DOHH2 (cell line): ENCODE results near the gene PDE8A.

ENCODE experiments used
- H3F3A ChIP-seq: fragments of 200-600 bp; sonication (generic), shearing (Covaris generic); 2 replicates; pipeline ENCODE4 v1.6.0; 2016; ENCODE audit warnings: antibody characterized with exemption, mild to moderate bottlenecking; ENCODE audit not compliant: control insufficient read depth, insufficient read depth
- H3K27ac ChIP-seq: fragments of 200-600 bp; sonication (generic); 2 replicates; pipeline ENCODE4 v1.5.1; 2014; ENCODE audit warnings: low read depth, mild to moderate bottlenecking, low read length, moderate library complexity
- H3K27me3 ChIP-seq: fragments of 200-600 bp; sonication (generic); 2 replicates; pipeline ENCODE4 v1.6.1; 2014; ENCODE audit warnings: mild to moderate bottlenecking, low read length, mixed read lengths; ENCODE audit not compliant: control insufficient read depth
- H3K36me3 ChIP-seq: fragments of 200-600 bp; sonication (generic); 2 replicates; pipeline ENCODE4 v1.6.1; 2014; ENCODE audit warnings: mild to moderate bottlenecking, low read length, moderate library complexity, mixed read lengths; ENCODE audit not compliant: control insufficient read depth
- H3K4me1 ChIP-seq: fragments of 200-600 bp; sonication (generic); 2 replicates; pipeline ENCODE4 v1.6.1; 2014; ENCODE audit warnings: mild to moderate bottlenecking, low read length, mixed read lengths; ENCODE audit not compliant: control insufficient read depth
- H3K4me2 ChIP-seq: fragments of 200-600 bp; sonication (generic); 2 replicates; pipeline ENCODE4 v1.6.0; 2014; ENCODE audit warnings: mild to moderate bottlenecking, low read length, moderate library complexity
- H3K4me3 ChIP-seq: fragments of 200-600 bp; sonication (generic); 2 replicates; pipeline ENCODE4 v1.5.1; 2014; ENCODE audit warnings: mild to moderate bottlenecking, low read length, mixed read lengths
- H3K79me2 ChIP-seq: fragments of 200-600 bp; sonication (generic); 2 replicates; pipeline ENCODE4 v1.6.1; 2014; ENCODE audit warnings: mild to moderate bottlenecking, low read length, mixed read lengths; ENCODE audit not compliant: control insufficient read depth
- H3K9me2 ChIP-seq: fragments of 200-600 bp; sonication (generic); replicated peaks from 2 replicates; pipeline ENCODE4 v1.6.1; 2014; ENCODE audit warnings: mild to moderate bottlenecking, low read length, mixed read lengths; ENCODE audit not compliant: control insufficient read depth
- H3K9me3 ChIP-seq: fragments of 200-600 bp; sonication (generic); 2 replicates; pipeline ENCODE4 v1.6.1; 2014; ENCODE audit warnings: antibody characterized with exemption, low read length, mixed read lengths; ENCODE audit not compliant: control insufficient read depth, insufficient read depth
- H4K20me1 ChIP-seq: fragments of 200-600 bp; sonication (generic); 2 replicates; pipeline ENCODE4 v1.6.0; 2014; ENCODE audit warnings: low read depth, mild to moderate bottlenecking, antibody characterized with exemption, low read length, moderate library complexity; ENCODE audit not compliant: control insufficient read depth, insufficient read depth
- EZH2phosphoT487 ChIP-seq: fragments of 200-600 bp; sonication (generic); IDR thresholded peaks from 2 replicates; pipeline ENCODE4 v1.6.1; 2017; ENCODE audit warnings: borderline replicate concordance, mild to moderate bottlenecking, antibody characterized with exemption, low read length, moderate library complexity, mixed read lengths
- TF ChIP-seq, protein P1 (sequence below): fragments of 200-600 bp; sonication (generic); IDR thresholded peaks from one replicate; pipeline ENCODE4 v1.5.1; 2014; ENCODE audit warnings: antibody characterized with exemption, mild to moderate bottlenecking, low read depth, low read length; ENCODE audit not compliant: poor library complexity, severe bottlenecking

PDE8A gene

DNA sequence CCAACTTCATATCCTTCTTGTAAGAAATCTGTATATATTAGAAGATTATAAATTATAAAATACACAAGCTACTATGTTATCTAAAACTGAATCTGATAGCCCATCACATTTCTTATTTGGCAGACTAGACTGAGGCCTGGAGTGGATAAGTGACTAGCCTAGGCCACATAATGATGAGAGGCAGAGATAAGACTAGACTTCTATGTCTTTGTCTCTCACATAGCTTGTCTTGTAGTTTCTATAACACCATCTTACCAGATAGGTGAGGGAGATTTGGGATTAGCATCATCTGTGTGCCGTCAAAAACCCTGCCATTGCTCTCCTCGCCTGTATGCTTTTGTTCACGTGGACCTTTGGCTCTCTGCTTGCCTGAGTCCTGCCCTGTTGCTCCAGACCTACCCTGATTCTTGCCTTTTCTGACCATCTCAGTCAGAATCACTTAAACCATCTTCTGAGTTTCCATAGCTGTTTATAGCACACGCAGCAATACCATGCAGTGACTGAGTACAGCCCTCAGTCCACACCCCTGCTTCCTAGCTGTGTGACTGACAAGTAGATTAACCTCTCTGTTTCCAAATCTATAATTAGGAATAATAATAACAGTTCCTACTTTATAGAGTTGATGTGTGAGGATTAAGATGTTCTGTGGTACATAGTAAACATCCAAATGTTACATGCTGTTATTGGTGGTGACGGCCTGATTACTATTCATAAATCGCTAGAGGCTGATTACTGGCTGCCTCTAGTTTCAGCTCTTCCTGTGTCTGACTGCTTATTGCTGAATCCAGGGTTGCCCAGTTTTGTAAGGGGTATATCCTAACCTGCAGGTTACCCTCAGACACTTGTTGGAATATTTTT, 49.7 kb downstream of the PDE8A start:
- Histone ChIP-seq H3K9me2 (no peaks in the 10 kb centered on the region), H4K20me1 (no peaks in the 10 kb centered on the region), H3K27ac (no peak overlapping the region), H3K36me3 (no peaks in the 10 kb centered on the region), H3K79me2 (peaks cover 8% of the 10 kb centered on the region), H3K4me3 (no peak overlapping the region), H3F3A (no peaks in the 10 kb centered on the region), H3K9me3 (no peaks in the 10 kb centered on the region), H3K4me1 (peaks cover 4% of the 10 kb centered on the region; the same call in 1 of the 2 replicates), H3K4me2 (no peak overlapping the region), H3K27me3 (no peaks in the 10 kb centered on the region)
- no peak for TF ChIP-seq EZH2phosphoT487
- TF ChIP-seq, protein P1, sequence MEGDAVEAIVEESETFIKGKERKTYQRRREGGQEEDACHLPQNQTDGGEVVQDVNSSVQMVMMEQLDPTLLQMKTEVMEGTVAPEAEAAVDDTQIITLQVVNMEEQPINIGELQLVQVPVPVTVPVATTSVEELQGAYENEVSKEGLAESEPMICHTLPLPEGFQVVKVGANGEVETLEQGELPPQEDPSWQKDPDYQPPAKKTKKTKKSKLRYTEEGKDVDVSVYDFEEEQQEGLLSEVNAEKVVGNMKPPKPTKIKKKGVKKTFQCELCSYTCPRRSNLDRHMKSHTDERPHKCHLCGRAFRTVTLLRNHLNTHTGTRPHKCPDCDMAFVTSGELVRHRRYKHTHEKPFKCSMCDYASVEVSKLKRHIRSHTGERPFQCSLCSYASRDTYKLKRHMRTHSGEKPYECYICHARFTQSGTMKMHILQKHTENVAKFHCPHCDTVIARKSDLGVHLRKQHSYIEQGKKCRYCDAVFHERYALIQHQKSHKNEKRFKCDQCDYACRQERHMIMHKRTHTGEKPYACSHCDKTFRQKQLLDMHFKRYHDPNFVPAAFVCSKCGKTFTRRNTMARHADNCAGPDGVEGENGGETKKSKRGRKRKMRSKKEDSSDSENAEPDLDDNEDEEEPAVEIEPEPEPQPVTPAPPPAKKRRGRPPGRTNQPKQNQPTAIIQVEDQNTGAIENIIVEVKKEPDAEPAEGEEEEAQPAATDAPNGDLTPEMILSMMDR, result no peak

DNA sequence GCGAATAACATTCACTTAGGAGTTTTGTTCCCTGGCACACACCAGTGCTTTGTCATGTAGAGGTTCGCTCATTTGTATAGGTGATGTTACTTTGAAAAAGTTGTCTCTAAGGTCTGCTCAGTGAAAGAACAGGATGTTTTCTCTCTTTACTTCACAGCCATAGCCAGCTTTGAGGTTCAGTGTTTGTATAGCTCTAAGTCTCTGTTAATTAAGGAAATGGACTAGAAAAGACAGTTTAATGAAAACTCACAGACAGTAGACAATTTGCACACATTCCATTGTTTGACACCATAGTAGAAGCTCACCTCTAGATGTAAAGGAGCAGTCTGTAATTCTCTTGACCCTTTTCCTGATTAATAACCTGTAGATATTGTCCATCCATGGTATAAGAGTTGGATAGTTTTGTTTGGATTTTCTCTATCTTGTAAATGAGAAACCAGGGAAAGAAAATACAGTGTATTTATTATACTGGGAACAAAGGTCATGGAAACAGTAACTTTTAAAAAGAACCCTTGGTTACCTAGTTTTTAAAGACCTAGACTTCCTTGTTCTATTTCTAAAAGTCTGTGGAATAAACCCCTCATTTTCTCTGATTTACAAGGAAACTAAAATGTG, 50.4 kb downstream of the PDE8A start:
- no peaks in the 10 kb centered on the region for H3K9me3 ChIP-seq
- H3K4me3 ChIP-seq, result no peak overlapping the region
- peaks cover 8% of the 10 kb centered on the region; the same call in 1 of the 2 replicates for H3K79me2 ChIP-seq
- no peaks in the 10 kb centered on the region for H4K20me1 ChIP-seq
- no peak for TF ChIP-seq EZH2phosphoT487
- TF ChIP-seq, protein P1, result no peak
- no peak overlapping the region for H3K27ac ChIP-seq
- peaks cover 9% of the 10 kb centered on the region; the same call in 1 of the 2 replicates for H3K4me1 ChIP-seq
- H3K36me3 ChIP-seq, result no peaks in the 10 kb centered on the region
- no peaks in the 10 kb centered on the region for H3F3A ChIP-seq
- no peak overlapping the region for H3K4me2 ChIP-seq
- no peaks in the 10 kb centered on the region for H3K9me2 ChIP-seq
- no peaks in the 10 kb centered on the region for H3K27me3 ChIP-seq

DNA sequence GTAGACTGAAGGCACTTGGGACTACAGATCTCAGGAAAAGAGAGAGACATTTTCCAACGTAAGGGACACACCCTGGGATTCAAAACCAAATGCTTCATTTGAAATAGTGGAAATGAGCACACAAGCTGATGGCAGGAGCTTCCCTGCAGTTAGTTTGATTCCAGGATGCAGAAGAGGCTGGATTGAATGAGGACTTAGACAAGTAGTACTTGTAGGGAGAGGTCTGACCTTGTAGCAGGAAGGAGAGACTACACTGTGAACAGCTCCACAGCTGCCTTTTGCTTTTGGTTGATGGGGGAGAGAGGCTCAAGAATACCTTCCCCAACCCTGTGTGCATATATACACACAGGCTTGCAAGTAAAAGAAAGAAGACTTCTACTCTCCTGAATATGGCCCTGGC, 51.5 kb downstream of the PDE8A start:
- H4K20me1 ChIP-seq, result no peaks in the 10 kb centered on the region
- no peak for TF ChIP-seq EZH2phosphoT487
- TF ChIP-seq, protein P1, result no peak
- H3K9me2 ChIP-seq, result no peaks in the 10 kb centered on the region
- H3K36me3 ChIP-seq, result no peaks in the 10 kb centered on the region
- H3K79me2 ChIP-seq, result peaks cover 8% of the 10 kb centered on the region
- H3K4me1 ChIP-seq, result peaks cover 9% of the 10 kb centered on the region; the same call in 1 of the 2 replicates
- H3K27me3 ChIP-seq, result no peaks in the 10 kb centered on the region
- H3F3A ChIP-seq, result no peaks in the 10 kb centered on the region
- H3K9me3 ChIP-seq, result no peaks in the 10 kb centered on the region
- no peak overlapping the region for H3K4me2 ChIP-seq
- no peak overlapping the region for H3K4me3 ChIP-seq
- no peak overlapping the region for H3K27ac ChIP-seq
